Thyroid gland (tissue), 4 donors: ENCODE results near the gene RNASE4. TPM values are rescaled to one million over a fixed set of nuclear protein-coding genes. Genes with fewer than 3 reads are reported as not detected.

Source experiments
- DNase-seq, 2 donors: peaks; one replicate each; pipeline ENCODE4 v3.0.0-alpha.2; 2019
- H3K27ac ChIP-seq, 3 donors: fragments of 200-600 bp; sonication (generic); 1 replicate in 2 of 3; 2 replicates in 1 of 3; pipeline ENCODE4 v1.5.1; 2016 to 2019; ENCODE audit warnings: mild to moderate bottlenecking in 1 of 3, moderate library complexity in 1 of 3
- H3K27me3 ChIP-seq: fragments of 200-600 bp; sonication (generic); one replicate; pipeline ENCODE4 v1.5.1; 2019
- H3K36me3 ChIP-seq, 2 donors: fragments of 200-600 bp; sonication (generic); one replicate each; pipeline ENCODE4 v1.5.1; 2016 to 2019
- H3K4me1 ChIP-seq, 2 donors: fragments of 200-600 bp; sonication (generic); one replicate each; pipeline ENCODE4 v1.5.1; 2017 to 2019
- H3K4me3 ChIP-seq, 3 donors: fragments of 200-600 bp; sonication (generic); replicated peaks in 1 of 3; 1 replicate in 2 of 3; 2 replicates in 1 of 3; pipeline ENCODE4 v1.5.1; 2016; ENCODE audit warnings: mild to moderate bottlenecking in 1 of 3
- H3K9me3 ChIP-seq: fragments of 200-600 bp; sonication (generic); one replicate; pipeline ENCODE4 v1.5.1; 2017
- CTCF ChIP-seq, 6 experiments: fragments of 200-600 bp in 3 of 6; fragments of 450-650 bp in 3 of 6; sonication (generic) in 3 of 6; IDR thresholded peaks; one replicate each; pipeline ENCODE4 v1.5.1; 2016 to 2019; ENCODE audit warnings: antibody characterized with exemption in 6 of 6, mild to moderate bottlenecking in 2 of 6, inconsistent platforms in 1 of 6, moderate library complexity in 1 of 6
- POLR2A ChIP-seq, 2 donors: fragments of 450-650 bp; IDR thresholded peaks; one replicate each; pipeline ENCODE4 v1.6.1; 2017; ENCODE audit warnings: antibody characterized with exemption in 2 of 2, mild to moderate bottlenecking in 2 of 2, moderate library complexity in 1 of 2
- WGBS, 2 donors: methylation state at CpG; one replicate each; pipeline ENCODE4 v1.1.5; 2017; 5-methylcytosine and 5-hydroxymethylcytosine counted together
- intact Hi-C: fragments of 100-400 bp; cut with DNase I; formaldehyde crosslinking; loops from one replicate; pipeline ENCODE4 v1.15.1; 2023
- total RNA-seq, 4 donors: library from RNA; depleted of rRNA; stranded (reverse); fragments of >200 nt; gene quantifications; one replicate each; pipeline ENCODE4 v1.2.3, GENCODE V29; 2016

The RNASE4 gene
- total RNA-seq, 4 donors from 2014 or later = 15.5 to 58.9 (median 45.8) TPM

GRCh38 chr14:20657216-20658211 lies 26.8 kb upstream of the RNASE4 start:
- no peak for DNase-seq
- WGBS, 2 donors = 24 to 25% methylated on average over 22 to 28 of the region's 28 CpGs
- intact Hi-C loops = no loop called here
- Histone ChIP-seq H3K4me3 (no peak overlapping the region), H3K9me3 (no peaks in the 10 kb centered on the region), H3K27ac (no peak overlapping the region), H3K36me3 (no peaks in the 10 kb centered on the region), H3K4me1 (no peaks in the 10 kb centered on the region), H3K27me3 (peaks cover 28% of the 10 kb centered on the region)
- no peak for TF ChIP-seq POLR2A (IDR thresholded peaks at IDR 0.05)
- TF ChIP-seq CTCF (IDR thresholded peaks at IDR 0.05) = no peak

- peaks cover 23% of the 10 kb centered on the region for H3K27me3 ChIP-seq
- no peaks in the 10 kb centered on the region for H3K9me3 ChIP-seq
- WGBS, 2 donors = 66 to 71% methylated on average over 3 of the region's 3 CpGs
- intact Hi-C loops = no loop called here
- no peak overlapping the region for H3K27ac ChIP-seq
- H3K4me1 ChIP-seq = peaks cover 0 to 2% of the 10 kb centered on the region in 2 donors
- no peaks in the 10 kb centered on the region for H3K36me3 ChIP-seq
- TF ChIP-seq CTCF (IDR thresholded peaks at IDR 0.05) (no peak), POLR2A (IDR thresholded peaks at IDR 0.05) (no peak)
- H3K4me3 ChIP-seq = no peak overlapping the region
- DNase-seq = no peak
Measured at GRCh38 chr14:20658246-20658645, 26.1 kb upstream of the RNASE4 start.

DNA sequence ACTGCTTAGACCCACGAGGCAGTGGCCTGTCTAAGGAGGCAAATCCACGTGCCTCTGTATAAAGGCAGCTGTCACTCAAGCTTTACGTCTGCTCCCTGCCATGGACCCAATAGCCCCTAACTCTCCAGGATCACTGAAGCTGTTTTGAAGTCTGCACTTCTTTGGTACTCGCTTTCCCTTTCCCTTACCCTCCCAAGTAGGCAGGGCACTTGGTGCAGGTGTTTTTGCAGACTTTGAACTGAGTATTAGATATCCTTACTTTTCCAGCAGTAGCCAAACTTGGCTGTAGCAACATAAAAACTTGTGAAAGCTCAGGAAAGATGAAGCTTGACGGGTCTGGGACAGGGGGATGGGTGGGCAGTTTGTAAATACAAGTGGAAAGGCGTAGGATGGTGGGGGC lies 25.0 kb upstream of the RNASE4 start:
- H3K4me1 ChIP-seq = peaks cover 0 to 7% of the 10 kb centered on the region in 2 donors
- 68 to 73% methylated on average over 6 of the region's 6 CpGs for WGBS, 2 donors
- peaks cover 21% of the 10 kb centered on the region for H3K27me3 ChIP-seq
- no peak overlapping the region for H3K4me3 ChIP-seq
- no peaks in the 10 kb centered on the region for H3K36me3 ChIP-seq
- no peaks in the 10 kb centered on the region for H3K9me3 ChIP-seq
- H3K27ac ChIP-seq = no peak overlapping the region
- no peak for DNase-seq
- intact Hi-C loops = no loop called here
- TF ChIP-seq POLR2A (IDR thresholded peaks at IDR 0.05) (no peak), CTCF (IDR thresholded peaks at IDR 0.05) (no peak)

DNA sequence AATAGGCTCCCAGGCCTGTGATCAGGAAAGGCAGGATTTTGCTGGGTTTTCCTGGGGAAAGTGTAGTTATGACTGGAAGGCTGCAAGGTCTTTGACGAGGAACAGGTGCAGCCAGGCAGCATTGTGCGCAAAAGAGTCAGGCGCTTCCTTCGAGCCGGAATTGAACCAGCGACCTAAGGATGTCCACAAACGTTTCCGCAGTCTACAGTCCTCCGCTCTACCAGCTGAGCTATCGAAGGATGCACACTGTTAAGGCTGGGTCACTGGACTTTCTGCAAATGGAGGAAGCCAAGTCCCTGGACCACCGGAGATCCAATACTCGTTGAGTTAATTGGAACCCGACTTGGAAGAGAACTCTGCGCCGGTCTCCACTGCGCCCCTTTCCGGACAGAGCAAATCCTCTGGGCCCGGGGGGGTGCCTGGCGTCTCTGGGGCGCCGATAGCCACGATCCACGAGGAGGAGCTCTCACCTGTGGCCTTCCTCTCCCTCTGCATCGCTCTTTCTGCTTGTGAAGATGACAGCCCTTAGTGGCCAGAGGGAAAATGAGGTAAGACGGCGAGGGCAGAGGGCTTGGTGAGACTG lies 24.5 kb upstream of the RNASE4 start:
- no peaks in the 10 kb centered on the region for H3K36me3 ChIP-seq
- H3K27ac ChIP-seq = no peak overlapping the region
- WGBS, 2 donors = 49 to 58% methylated on average over 26 of the region's 26 CpGs
- intact Hi-C loops = no loop called here
- TF ChIP-seq CTCF (IDR thresholded peaks at IDR 0.05) = no peak
- no peak for TF ChIP-seq POLR2A (IDR thresholded peaks at IDR 0.05)
- H3K9me3 ChIP-seq = no peaks in the 10 kb centered on the region
- peaks cover 21% of the 10 kb centered on the region for H3K27me3 ChIP-seq
- peaks cover 0 to 7% of the 10 kb centered on the region in 2 donors for H3K4me1 ChIP-seq
- H3K4me3 ChIP-seq = no peak overlapping the region
- no peak for DNase-seq

- TF ChIP-seq POLR2A (IDR thresholded peaks at IDR 0.05) = no peak
- no peak for TF ChIP-seq CTCF (IDR thresholded peaks at IDR 0.05)
- Histone ChIP-seq H3K4me1 (peaks cover 0 to 7% of the 10 kb centered on the region in 2 donors), H3K36me3 (no peaks in the 10 kb centered on the region), H3K27me3 (peaks cover 21% of the 10 kb centered on the region), H3K27ac (no peak overlapping the region), H3K4me3 (no peak overlapping the region), H3K9me3 (no peaks in the 10 kb centered on the region)
- no peak for DNase-seq
- WGBS, 2 donors = 68 to 82% methylated on average over 2 of the region's 2 CpGs
- intact Hi-C loops = no loop called here
Measured at GRCh38 chr14:20661197-20661596, 23.2 kb upstream of the RNASE4 start.
